Activated CD4-positive, alpha-beta T cell treated with anti-CD3 and anti-CD28 coated beads, Interleukin-2, amount 50 U/mL, for 4 hours (primary cell): ENCODE measurements around the gene TAB2.
"Not testable (repeated sequence)": the region's sequence is repeated elsewhere in the genome, so short reads cannot be mapped to it uniquely, and the experiment has no call there.

Experiments used
- DNase-seq, 2 experiments: peaks; one replicate each; pipeline ENCODE4 v3.0.0-alpha.2; 2020

The TAB2 gene

DNA sequence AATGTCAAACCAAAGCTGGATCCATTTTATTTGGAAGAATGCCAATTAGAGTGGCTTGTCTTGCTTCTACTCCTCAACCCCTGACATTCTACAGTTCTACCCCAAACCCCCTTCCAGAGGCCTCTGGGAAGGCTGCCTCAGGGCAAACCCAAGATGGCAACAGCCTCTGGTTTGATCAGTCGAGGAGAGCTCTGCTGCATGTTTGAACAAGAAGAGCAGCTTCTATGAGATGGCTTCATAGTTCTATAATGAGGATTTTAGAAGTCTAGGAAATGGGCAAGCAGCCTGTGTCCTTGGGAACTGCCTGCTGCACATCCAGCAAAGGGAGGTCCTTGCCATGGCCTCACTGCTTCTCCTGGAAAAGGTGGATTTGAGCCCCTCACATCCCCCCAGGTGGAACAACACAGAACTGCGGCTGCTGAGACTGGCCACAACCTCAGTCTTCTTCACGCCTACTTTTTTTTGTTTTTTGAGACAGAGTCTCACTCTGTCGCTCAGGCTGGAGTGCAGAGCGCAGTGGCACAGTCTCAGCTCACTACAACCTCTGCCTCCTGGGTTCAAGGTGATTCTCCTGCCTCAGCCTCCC lies 129.4 kb downstream of the TAB2 start:
- DNase-seq: no peak

DNA sequence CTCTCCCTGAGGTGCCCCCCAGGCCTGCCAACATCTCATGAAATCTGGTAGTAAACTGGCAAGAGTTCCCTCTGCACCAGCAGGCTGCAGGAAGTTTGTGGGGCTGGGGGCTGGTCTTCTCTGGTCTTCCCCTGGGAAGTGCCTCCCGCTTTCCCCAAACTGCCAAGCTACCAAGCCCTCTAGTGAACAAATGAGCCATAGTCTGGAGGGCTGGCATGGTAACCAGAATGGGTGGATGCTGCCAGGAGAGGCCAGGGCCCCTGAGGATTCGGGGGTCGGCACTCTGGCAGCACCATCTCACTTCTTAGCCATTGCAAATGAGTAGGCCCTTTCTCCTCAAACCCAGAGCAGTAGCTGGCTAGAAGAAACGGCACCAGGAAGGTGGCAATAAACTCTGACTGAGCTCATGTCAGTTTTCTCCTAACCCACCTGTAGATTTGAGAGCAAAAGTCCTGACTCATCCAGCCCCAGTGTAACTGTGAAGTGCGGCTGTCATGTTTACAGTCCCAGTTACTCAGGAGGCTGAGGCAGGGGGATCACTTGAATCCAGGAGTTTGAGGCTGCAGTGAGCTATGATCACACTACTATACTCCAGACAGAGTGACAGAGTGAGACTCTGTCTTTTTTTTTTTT lies 131.4 kb downstream of the TAB2 start:
- DNase-seq: no peak

DNA sequence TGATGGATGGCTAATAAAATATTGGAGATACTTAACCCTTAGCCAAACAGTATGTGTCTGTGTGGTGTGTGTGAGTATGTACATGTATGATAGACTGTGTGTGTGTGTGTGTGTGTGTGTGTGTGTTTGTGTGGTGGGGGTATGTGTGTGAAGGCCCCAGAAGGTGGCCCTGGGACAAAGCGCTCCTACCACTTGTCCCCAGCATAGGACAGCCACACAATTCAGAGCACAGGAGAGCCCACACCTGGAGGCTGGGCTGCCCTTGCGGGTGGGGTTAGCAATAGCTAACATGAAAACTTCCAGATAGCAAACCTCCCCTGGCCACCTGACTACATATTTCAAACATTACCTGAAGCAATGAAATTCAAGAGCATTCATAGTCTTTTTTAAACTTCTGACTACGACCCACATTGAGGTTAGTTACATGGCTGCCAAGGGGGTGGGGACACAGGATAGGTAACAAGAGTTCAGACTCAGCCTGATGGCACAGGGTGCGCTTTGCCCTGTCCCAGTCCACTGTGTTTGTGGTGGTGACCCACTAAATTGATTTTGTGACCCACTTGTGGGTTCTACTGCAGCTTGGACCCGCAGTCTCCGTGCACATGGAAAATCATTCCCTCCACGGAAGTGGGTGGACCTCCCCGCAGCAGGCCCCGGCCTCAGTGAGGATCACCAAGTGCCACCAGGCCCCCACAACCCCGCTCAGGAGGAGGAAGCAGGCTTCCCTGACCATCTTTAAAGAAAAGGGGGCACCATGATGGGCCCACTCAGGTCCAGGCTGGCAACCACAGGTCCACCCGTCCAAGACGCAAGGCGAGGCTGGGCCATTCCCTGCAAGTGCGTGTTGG lies 132.5 kb downstream of the TAB2 start:
- no peak for DNase-seq

DNA sequence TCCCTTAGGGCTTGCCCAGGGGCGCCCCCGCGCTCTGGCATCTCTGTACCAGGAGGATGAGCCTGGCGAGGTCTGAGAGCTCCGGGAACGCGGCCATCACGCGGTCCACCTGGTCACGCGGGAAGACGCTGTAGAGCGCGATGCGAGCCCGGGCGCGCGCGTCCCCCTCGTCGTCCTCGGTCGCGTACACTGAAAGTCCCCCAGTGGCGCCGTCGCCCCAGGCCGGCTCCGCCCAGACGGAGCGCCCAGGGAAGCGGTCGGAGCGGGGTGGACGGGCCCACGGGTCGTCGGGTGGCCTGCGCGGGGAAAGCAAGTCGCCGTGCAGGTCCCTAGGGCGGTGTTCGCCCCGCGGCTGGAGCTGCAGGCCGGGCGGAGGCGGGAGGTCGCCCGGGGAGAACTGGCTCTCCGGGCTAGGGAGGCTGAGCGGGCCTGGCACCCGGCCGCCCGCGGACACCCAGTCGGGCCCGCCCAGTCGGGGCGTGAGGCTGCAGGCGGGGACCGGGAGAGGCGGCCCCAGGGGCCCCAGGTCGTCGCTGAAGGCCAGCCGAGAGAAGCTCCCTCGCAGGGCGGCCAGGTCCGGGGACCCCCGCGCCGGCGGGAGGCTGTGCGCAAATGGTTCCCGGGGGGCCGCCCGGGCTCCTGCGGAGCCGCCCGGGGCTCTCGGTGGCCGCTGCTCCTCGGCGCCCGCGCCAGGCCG lies 133.3 kb downstream of the TAB2 start:
- DNase-seq: no peak

DNA sequence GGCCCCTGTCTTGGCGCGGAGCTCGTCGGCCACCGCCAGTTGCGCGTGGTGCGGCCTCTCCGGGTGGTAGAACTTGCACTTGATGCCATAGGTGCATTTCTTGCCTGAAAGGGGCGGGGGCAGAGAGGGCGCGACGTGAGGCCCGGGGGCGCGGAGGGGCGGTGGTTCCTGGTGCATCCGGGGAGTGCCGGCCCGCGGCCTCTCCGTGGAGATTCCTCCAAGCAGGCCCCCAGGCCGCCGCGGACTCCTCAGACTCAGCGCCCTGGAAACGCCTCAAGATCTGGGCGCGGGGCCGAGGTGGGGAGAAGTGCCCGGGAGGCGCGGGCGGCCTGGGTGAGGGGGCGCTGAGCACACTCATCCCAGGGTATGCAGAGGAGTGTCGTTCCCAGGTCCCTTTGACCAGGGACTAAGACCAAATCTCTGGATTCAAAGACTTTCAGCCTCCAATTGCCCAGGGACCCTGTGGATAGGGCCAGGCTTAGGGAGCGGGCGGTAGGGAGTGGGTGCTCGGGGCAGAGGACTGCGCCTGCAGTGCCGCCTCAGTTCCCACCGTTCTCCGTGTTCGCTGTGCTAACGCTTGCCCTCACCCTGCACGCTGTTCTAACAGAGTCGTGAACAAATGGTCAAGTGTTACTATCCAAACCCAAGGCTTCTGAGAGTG lies 134.0 kb downstream of the TAB2 start:
- no peak for DNase-seq

DNA sequence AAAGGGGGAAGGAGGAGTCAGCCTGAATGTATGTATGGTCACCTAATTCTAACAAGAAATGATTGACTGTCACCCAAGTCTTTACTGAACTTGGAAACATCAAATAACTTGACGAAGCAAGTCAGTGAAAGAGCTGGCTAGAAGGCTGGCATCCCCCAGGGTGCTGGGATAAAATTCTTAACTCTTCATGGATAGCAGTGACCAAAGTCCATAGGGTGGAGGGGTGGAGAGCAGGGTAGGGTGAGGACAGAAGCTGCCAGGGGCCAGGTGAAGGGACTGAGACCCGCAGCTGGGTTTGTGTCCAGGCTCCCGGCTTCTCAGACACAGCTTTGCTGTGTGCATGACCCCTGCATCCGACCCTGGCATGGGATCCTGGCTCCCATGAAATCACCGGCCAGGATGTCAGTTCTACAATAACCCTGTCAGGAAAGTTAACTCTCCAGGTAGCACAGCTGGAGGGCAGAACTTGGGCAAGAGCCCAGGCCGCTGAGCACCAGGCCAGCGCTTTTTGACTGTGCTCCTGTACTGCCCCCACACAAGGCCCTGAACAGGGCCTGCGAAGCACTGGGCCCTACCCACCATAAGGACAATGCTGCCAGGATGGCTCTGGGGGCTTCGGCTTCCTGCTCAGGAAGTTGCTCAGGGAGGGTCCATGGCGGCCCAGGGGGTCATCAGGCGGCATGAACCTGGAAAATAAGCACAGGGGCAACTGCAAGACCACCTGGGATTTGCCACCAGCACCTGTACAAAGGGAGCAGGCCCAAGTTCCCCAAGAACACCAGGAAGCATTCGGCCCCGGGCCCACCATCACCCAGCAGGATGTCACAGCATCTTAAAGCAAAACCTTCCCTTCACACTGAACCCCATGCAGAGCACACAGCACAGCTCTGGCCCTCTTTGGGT lies 134.8 kb downstream of the TAB2 start:
- no peak for DNase-seq

DNA sequence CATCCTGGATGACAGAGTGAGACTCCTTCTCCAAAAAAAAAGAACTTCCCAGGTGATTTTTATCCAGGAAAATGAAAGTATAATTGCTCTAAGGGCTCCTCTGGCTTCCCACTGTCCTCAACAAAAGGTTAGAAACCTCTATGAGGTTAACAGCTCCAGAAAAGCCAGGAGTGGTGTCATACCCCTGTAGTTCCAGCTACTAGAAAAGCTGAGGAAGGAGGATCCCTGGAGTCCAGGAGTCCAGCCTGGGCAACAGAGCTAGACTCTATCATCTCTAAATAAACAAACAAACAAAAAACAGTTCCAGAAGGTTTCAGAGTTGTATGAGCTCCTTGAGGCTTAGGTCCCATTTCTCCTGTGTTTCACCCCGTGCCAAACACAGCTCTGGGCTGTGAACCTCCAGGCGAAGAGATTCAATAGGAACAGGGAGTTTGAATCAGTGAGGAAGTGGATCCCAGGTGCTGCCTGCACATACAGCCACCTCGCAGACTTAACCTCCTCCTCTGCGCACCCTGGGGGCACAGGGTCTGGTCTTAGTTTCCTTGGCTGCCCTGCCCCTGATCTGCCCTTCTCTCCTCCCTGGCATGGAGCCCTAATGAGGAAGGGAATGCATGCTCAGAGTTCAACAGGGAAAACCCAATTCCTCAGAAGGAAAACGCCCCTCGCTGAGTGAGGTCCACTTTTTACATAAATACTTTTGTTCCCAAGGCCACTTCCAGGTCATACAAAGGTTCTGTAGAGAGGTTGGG lies 136.3 kb downstream of the TAB2 start:
- no peak for DNase-seq

DNA sequence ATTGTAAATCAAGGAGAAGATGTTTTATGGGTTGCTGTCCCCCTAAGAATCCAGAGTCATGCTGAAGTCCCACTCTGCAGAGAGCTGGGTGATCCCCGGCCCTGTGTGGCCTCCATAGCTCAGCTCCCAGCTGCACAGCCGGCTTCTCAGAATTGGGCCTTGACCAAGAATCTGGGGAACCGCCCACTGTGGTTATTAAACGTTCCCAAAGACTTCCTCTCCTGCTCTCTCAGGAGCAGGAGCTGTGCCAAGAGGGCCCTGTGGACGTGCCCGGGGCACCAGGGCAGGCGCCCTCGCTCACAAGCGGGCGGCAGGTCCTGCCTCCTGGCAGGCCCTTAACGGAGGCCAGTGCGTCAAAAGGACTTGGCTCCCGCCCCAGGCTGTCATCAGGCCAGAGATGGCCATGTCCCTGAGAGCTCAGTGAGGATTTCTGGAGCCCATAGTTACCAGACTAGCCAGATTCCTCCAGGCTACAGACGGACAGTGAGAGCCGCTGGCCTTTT lies 136.9 kb downstream of the TAB2 start:
- DNase-seq: no peak

DNA sequence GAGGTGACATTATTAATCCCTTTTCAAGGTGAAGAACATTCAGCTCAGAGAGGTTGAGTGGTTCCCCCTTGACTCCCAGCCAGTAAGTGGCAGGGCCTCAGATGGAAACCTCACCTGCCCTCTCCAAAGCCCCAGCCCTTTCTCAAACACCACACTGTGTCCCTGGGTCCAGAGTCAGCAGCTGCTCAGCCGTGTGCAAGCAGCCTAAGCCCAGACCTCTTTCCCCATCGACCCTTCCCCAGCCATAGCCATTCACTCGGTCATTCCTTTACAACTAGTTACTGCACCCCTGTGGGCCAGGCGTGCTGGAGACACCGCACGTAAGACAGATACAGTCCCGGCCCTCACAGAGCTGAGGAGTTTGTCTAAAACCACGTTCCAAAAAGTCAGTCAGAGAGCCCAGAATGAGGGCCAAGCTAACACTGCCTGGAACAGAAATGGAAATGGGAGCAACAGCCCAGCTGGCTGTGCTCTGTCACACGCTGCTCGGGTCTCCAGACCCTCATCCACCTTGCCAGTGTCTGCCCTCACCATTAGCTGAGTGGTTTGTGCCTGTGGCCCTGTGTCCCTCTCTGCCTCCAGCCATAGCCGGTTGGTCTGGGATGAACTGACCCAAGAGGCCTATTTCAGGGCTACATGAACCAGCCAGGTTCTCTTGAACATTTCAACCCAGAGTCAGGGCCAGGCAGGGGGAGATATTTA lies 137.7 kb downstream of the TAB2 start:
- DNase-seq: no peak

DNA sequence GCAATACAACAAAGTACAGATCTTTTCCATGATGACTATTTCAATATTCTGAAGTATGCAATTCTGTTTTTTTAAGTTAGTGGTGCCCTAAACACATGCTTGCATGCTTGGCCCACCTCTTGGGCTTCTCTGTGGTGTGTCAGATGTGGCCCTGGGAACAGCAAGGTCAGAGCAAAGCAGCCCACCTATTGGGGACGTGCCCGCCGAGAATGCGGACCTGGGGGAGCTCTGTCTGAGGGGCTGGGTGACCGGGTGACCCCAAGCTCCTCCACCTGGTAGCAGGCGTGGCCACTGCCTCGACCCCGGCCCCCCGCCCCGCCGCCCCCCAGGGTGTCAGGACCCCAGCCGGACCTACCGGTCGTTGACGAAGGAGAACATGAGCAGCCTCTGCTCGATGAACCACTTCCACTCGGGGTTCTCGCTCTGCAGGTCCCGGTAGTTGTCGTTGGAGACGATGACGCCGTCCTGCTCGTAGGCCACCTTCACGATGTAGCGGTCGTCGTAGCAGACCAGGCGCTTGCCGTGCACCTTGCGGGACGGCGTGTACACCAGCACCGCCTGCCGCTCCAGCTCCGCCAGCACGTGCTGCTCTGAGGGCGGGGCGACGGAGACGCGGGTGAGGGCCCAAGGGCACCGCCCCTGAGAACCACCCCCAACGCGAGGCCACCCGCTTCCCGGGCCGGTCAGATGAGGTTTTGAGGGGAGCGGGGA lies 139.0 kb downstream of the TAB2 start:
- no peak for DNase-seq

DNA sequence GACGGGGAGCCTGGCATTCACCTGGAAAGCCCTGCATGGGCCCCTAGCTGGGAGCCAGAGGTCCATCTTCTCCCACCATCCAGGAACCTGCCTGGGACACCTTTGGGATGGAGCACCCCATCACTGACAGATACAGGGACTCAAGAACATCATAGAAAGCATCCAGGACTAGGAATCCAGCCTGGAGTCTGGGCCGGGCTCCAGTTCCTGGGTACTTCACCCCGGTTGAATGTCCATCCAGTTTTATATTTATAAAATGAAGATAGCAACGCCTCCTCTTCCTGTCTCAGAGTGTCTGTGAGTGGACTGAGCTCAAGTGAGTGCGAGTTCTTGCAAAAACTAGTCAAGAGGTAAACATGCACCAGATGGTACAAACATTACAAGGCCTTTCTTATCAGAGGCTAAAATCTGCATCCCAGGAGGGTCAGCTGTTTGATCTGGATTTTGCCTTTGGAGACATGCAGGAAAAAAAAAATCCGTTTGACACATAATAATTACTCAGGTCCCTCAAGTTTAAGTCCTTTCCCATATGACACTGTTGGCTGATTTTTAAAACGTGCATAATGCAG lies 139.9 kb downstream of the TAB2 start:
- DNase-seq: no peak

DNA sequence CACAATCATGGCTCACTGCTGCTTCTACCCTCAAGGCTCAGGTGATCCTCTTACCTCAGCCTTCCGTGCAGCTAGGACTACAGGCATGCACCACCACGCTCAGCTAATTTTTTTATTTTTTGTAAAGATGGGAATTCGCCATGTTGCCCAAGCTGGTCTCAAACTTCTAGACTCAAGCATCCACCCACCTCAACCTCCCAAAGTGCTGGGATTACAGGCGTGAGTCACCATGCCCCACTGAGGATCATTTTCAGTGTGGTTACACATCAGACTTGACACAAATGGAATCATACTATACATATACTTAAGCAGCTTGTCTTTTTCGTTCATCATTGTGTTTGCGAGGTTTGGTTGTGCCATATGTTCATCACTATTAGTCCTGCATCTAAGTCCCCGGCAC lies 140.7 kb downstream of the TAB2 start:
- no peak for DNase-seq

DNA sequence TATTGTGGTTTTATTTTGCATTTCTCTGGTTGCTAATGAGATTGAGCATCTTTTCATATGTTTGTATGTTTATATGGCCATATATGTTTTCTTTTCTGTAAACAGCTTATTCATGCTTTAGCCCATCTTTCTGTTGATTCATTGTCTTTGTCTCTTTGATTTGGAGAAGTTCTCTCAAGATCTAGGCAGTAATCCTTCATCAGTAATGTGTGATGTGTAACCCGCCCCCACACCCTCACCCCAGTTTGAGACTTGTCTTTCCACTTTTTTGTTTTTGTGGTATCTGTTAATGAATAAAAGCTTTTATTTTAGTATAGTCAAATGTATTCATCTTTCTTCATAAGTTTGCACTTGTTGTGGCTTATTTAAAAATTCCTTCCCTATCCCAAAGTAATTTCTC lies 141.3 kb downstream of the TAB2 start:
- no peak for DNase-seq

DNA sequence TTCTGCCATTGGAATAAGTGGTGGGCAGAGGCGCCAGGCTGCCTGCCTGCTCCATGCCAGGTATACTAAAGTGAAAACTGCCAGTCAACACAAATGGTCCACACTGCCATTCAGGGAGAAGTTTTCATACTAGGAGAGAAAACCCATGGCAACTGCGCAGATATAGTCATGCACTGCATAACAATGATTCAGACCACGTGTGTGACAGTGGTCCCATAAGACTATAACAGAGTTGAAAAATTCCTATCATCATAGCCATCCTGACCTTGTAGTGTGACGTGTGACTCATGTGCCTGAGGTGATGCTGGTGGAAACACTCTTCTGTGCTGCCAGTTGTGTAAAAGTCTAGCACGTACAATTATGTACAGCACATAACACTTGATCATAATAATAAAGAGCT lies 142.2 kb downstream of the TAB2 start:
- DNase-seq: no peak

DNA sequence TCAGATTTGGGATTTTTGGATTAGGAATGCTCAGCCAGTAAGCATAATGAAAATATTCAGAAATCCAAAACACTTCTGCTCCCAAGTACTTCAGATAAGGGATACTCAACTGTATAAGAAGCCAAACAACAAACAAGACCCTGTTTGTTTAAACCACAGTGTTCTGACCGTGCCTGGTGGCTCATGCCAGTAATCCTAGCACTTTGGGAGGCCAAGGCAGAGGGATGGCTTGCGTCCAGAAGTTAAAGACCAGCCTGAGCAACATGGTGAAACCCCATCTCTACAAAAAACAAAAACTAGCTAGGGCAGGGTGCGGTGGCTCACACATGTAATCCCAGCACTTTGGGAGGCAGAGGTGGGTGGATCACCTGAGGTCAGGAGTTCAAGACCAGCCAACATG lies 142.7 kb downstream of the TAB2 start:
- not testable (repeated sequence) for DNase-seq
